Liver (tissue), 9 donors: ENCODE measurements around the gene NIF3L1. TPM values are rescaled to one million over a fixed set of nuclear protein-coding genes. Genes with fewer than 3 reads are reported as not detected.

Experiments used
- DNase-seq: peaks from one replicate; pipeline ENCODE4 v3.0.0-alpha.2; 2017; ENCODE audit warnings: low spot score
- H3K27ac ChIP-seq, 2 donors: one replicate each; pipeline ENCODE4 v1.7.0; 2013; ENCODE audit warnings: inconsistent platforms in 2 of 2, low read length in 2 of 2, control low read depth in 1 of 2, low read depth in 1 of 2, mild to moderate bottlenecking in 1 of 2
- H3K27me3 ChIP-seq, 4 donors: one replicate each; pipeline versions ENCODE4 v1.6.1 to v1.7.0; 2013; ENCODE audit warnings: low read length in 3 of 4, inconsistent platforms in 1 of 4, mild to moderate bottlenecking in 1 of 4, moderate library complexity in 1 of 4; ENCODE audit not compliant: control insufficient read depth in 4 of 4, insufficient read depth in 4 of 4
- H3K36me3 ChIP-seq, 4 donors: one replicate each; pipeline versions ENCODE4 v1.6.1 to v1.7.0; 2013; ENCODE audit warnings: low read length in 3 of 4, mild to moderate bottlenecking in 3 of 4, low read depth in 1 of 4, moderate library complexity in 1 of 4; ENCODE audit not compliant: control insufficient read depth in 4 of 4, insufficient read depth in 3 of 4
- H3K4me1 ChIP-seq, 4 donors: one replicate each; pipeline versions ENCODE4 v1.6.1 to v1.7.0; 2013; ENCODE audit warnings: low read length in 3 of 4, mild to moderate bottlenecking in 3 of 4, moderate library complexity in 1 of 4; ENCODE audit not compliant: control insufficient read depth in 4 of 4, insufficient read depth in 4 of 4
- H3K4me3 ChIP-seq, 3 donors: one replicate each; pipeline versions ENCODE4 v1.6.1 to v1.7.0; 2013; ENCODE audit warnings: low read length in 3 of 3, control low read depth in 1 of 3, low read depth in 1 of 3, mild to moderate bottlenecking in 1 of 3
- H3K9ac ChIP-seq, 2 donors: one replicate each; pipeline ENCODE4 v1.7.0; 2013; ENCODE audit warnings: low read length in 2 of 2, mild to moderate bottlenecking in 2 of 2, moderate library complexity in 2 of 2, control low read depth in 1 of 2, low read depth in 1 of 2
- H3K9me3 ChIP-seq, 4 donors: one replicate each; pipeline versions ENCODE4 v1.6.1 to v1.7.0; 2013; ENCODE audit warnings: low read length in 3 of 4; ENCODE audit not compliant: control insufficient read depth in 4 of 4
- ATF3 ChIP-seq: IDR thresholded peaks from 2 replicates; pipeline ENCODE4 v1.6.1; 2016; ENCODE audit warnings: antibody characterized with exemption
- CTCF ChIP-seq: fragments of 150-350 bp; IDR thresholded peaks from 2 replicates; pipeline ENCODE4 v1.5.1; 2017; ENCODE audit warnings: improper control_type of control experiment, low read depth, low read length; ENCODE audit not compliant: missing input control
- EGR1 ChIP-seq, 2 donors: IDR thresholded peaks; 2 replicates each; pipeline ENCODE4 v1.6.1; 2016 to 2018; ENCODE audit warnings: antibody characterized with exemption in 2 of 2, low read depth in 2 of 2
- FOXA1 ChIP-seq: IDR thresholded peaks from 2 replicates; pipeline ENCODE4 v1.6.1; 2016; ENCODE audit warnings: antibody characterized with exemption
- FOXA2 ChIP-seq: IDR thresholded peaks from 2 replicates; pipeline ENCODE4 v1.6.1; 2016; ENCODE audit warnings: antibody characterized with exemption
- GABPA ChIP-seq, 2 donors: IDR thresholded peaks in 1 of 2; conservative IDR thresholded peaks in 1 of 2; 2 replicates each; pipeline ENCODE4 v1.6.1; 2016; ENCODE audit warnings: antibody characterized with exemption in 2 of 2, mild to moderate bottlenecking in 1 of 2, moderate library complexity in 1 of 2
- HNF4A ChIP-seq, 2 donors: conservative IDR thresholded peaks; 2 replicates each; pipeline ENCODE4 v1.6.1; 2016; ENCODE audit warnings: antibody characterized with exemption in 2 of 2, mild to moderate bottlenecking in 2 of 2
- HNF4G ChIP-seq: IDR thresholded peaks from 2 replicates; pipeline ENCODE4 v1.6.1; 2016; ENCODE audit warnings: antibody characterized with exemption
- JUND ChIP-seq, 2 donors: IDR thresholded peaks; 2 replicates each; pipeline ENCODE4 v1.6.1; 2016; ENCODE audit warnings: antibody characterized with exemption in 2 of 2
- MAX ChIP-seq: IDR thresholded peaks from 2 replicates; pipeline ENCODE4 v1.6.1; 2016; ENCODE audit warnings: antibody characterized with exemption
- NR2F2 ChIP-seq: IDR thresholded peaks from 2 replicates; pipeline ENCODE4 v1.6.1; 2016; ENCODE audit warnings: antibody characterized with exemption
- RXRA ChIP-seq, 2 donors: IDR thresholded peaks; 2 replicates each; pipeline ENCODE4 v1.6.1; 2017 to 2018; ENCODE audit warnings: antibody characterized with exemption in 2 of 2, mild to moderate bottlenecking in 1 of 2
- SP1 ChIP-seq: IDR thresholded peaks from 2 replicates; pipeline ENCODE4 v1.6.1; 2018; ENCODE audit warnings: antibody characterized with exemption, mild to moderate bottlenecking
- TAF1 ChIP-seq: conservative IDR thresholded peaks from 2 replicates; pipeline ENCODE4 v1.6.1; 2016; ENCODE audit warnings: antibody characterized with exemption, mild to moderate bottlenecking
- YY1 ChIP-seq: IDR thresholded peaks from 2 replicates; pipeline ENCODE4 v1.6.1; 2016; ENCODE audit warnings: antibody characterized with exemption, mild to moderate bottlenecking
- ZBTB33 ChIP-seq: IDR thresholded peaks from 2 replicates; pipeline ENCODE4 v1.6.1; 2016; ENCODE audit warnings: antibody characterized with exemption
- WGBS: extraction: QIAGEN DNeasy Blood & Tissue Kit; methylation state at CpG from one replicate; pipeline ENCODE4 v1.1.7; 2013; 5-methylcytosine and 5-hydroxymethylcytosine counted together
- polyA plus RNA-seq, 2 donors: library from polyadenylated mRNA; stranded (reverse) in 1 of 2; unstranded in 1 of 2; fragments of 200-250 nt in 1 of 2; fragments of >200 nt in 1 of 2; fragmentation: Nextera tagmentation in 1 of 2; extraction: Ambion mirVana in 1 of 2; gene quantifications; one replicate each; pipeline versions ENCODE4 v1.2.1 to v1.2.3, GENCODE V29; 2013 to 2015
- total RNA-seq, 2 donors: library from RNA; depleted of rRNA; stranded (reverse); fragments of >200 nt; gene quantifications; one replicate each; pipeline ENCODE4 v1.2.3, GENCODE V29; 2014
- donor health status: healthy.
- donor health status: healthy.
- donor health status: healthy.
- donor health status: healthy.
- donor health status: healthy.

The NIF3L1 gene
- total and polyA plus RNA-seq, 4 donors, result 13.2 to 20.7 (median 16.5) TPM

DNA sequence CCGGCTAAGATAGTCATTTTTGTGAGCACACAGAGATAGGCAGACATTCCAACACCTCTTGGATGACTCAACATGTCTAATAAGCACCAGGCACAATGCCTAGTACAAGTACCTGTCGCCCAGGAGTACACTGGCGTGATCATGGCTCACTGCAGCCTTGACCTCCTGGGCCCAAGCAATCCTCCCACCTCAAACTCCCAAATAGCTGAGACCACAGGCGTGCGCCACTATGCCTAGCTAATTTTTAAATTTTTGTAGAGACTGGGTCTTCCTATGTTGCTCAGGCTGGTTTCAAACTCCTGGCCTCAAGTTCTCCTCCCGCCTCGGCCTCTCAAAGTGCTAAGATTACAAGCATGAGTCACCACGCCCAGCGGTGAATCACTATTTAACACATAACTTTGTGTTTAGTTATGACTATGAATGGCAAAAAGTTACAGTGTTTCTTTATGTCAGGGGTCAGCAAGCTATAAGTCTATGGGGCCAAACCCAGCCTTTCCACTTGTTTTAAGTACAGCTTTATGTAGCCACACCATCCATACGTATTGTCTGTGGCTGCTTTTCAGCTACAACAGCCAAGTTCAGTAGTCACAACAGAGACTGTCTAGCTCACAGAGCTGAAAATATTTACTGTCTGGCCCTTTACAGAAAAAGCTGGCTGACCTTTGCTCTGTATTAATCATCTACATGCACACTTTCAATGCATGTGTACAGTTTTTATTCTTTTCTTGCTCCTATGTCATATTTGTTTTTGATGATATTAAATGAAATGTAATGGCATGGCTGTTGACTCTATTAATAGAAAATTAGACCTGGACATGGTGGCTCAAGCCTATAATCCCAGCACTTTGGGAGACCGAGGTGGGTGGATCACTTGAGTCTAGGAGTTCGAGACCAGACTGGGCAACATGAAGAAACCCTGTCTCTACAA lies 55.6 kb downstream of the NIF3L1 start:
- Histone ChIP-seq H3K9me3 (no peaks in the 10 kb centered on the region), H3K27ac (no peak overlapping the region), H3K36me3 (peaks cover 4 to 48% (median 33%) of the 10 kb centered on the region in 4 donors), H3K9ac (no peak overlapping the region), H3K4me3 (no peak overlapping the region), H3K4me1 (no peaks in the 10 kb centered on the region), H3K27me3 (no peaks in the 10 kb centered on the region)
- WGBS, result 93% methylated on average over 12 of the region's 12 CpGs
- no peak for DNase-seq
- TF ChIP-seq JUND (IDR thresholded peaks at IDR 0.05) (no peak), SP1 (no peak), EGR1 (IDR thresholded peaks at IDR 0.05; ENCODE audit: low read depth in 2 of 2) (no peak), ATF3 (no peak), HNF4G (no peak), FOXA2 (no peak), MAX (no peak), CTCF (no peak), ZBTB33 (no peak)

GRCh38 chr2:200945395-200945729 lies 56.2 kb downstream of the NIF3L1 start:
- peaks cover 4 to 43% (median 30%) of the 10 kb centered on the region in 4 donors for H3K36me3 ChIP-seq
- DNase-seq, result no peak
- no peak overlapping the region for H3K27ac ChIP-seq
- no peaks in the 10 kb centered on the region for H3K27me3 ChIP-seq
- no peaks in the 10 kb centered on the region for H3K4me1 ChIP-seq
- no peak overlapping the region for H3K9ac ChIP-seq
- no peaks in the 10 kb centered on the region for H3K9me3 ChIP-seq
- H3K4me3 ChIP-seq, result no peak overlapping the region
- no peak for TF ChIP-seq JUND (IDR thresholded peaks at IDR 0.05)
- no peak for TF ChIP-seq EGR1 (IDR thresholded peaks at IDR 0.05; ENCODE audit: low read depth in 2 of 2)
- no peak for TF ChIP-seq MAX
- TF ChIP-seq HNF4A (conservative IDR thresholded peaks at IDR 0.05), result no peak
- TF ChIP-seq HNF4G, result no peak
- WGBS, result 96% methylated on average over 4 of the region's 4 CpGs

DNA sequence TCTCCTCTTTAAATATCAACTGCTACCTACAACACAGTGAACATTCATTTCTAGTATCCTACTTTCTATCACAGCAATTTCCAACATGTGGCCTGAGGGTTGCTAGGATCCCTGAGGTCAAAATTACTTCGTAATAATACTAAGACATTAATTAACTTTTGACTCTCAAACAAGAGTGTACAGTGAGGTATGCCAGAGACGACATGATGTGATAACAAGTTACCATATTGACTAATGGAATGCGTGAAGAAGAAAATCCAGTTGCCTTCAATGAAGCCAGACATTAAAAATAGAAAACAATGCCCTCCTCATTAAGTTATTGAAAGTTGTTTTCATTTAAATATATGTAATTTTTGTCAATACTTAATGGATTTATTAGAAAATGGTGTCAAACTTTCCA lies 61.2 kb downstream of the NIF3L1 start:
- Histone ChIP-seq H3K9ac (no peak overlapping the region), H3K4me1 (no peaks in the 10 kb centered on the region), H3K27me3 (no peaks in the 10 kb centered on the region), H3K36me3 (peaks cover 2 to 40% (median 27%) of the 10 kb centered on the region in 4 donors), H3K4me3 (no peak overlapping the region), H3K9me3 (no peaks in the 10 kb centered on the region), H3K27ac (no peak overlapping the region)
- no peak for DNase-seq
- TF ChIP-seq YY1 (no peak), FOXA1 (no peak), GABPA (IDR thresholded peaks at IDR 0.05 in 1 of 2, conservative IDR thresholded peaks at IDR 0.05 in 1 of 2) (no peak), RXRA (IDR thresholded peaks at IDR 0.05) (no peak), NR2F2 (no peak), HNF4A (conservative IDR thresholded peaks at IDR 0.05) (no peak), CTCF (no peak), SP1 (no peak), MAX (no peak), FOXA2 (no peak), JUND (IDR thresholded peaks at IDR 0.05) (no peak), TAF1 (no peak), HNF4G (no peak)
- WGBS, result 78% methylated on average over 3 of the region's 3 CpGs
